NCI-H2227 (cell line): ENCODE data around the gene KDM4D.
"Not testable (repeated sequence)": the region's sequence is repeated elsewhere in the genome, so short reads cannot be mapped to it uniquely, and the experiment has no call there.

ENCODE experiments used
- DNase-seq: peaks from one replicate; lab custom pipeline; 2025; ENCODE audit not compliant: unreplicated experiment; lab: John Stamatoyannopoulos, UW

The KDM4D gene

DNA sequence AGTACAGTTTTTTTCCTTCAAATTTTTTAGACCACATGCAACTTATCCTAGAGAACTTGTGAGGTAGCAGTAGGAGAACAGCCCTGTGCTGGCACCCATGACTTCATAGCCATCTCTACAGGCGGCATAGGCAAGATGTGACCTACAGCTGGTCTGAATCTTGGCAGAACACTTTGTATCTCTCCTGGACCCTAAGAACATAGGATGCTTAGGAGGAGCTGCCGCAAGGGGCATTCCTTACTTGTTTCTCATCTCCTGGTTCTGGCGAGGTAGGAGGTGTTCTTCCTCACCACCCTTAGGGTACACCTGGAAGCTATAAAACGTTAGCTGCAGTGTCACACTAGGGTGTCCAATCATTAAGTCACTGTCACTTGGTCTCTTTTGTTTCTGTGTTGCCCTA is 16.5 kb upstream of the KDM4D start:
- DNase-seq: no peak

DNA sequence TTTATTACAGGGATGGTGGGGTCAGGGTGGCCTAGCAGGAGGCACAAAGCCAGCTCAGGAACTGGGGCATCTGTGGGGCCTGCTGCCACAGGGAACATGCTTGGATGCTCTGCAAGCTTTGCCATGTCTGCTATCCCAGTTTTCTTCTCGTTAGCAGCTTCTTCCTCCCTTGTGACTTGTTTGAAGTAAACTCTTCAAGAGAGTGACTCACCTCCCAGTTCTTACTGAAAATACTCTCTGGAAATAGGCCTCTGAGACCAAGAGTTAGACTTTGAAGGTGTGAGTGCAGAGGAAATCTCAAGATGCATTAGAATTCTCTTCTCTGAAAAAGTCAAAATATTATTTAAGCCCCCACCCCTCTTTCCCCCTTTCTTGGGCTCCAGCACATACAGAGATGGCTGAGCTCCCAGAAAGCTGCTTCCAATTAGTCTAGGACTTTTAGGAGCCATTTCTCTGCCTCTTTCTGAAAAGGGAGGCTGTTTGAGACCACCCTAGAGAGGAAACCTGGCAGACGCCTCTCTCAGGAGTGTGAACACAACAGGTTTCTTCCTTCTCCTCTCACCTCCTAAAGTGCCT is 15.3 kb upstream of the KDM4D start:
- DNase-seq: no peak

DNA sequence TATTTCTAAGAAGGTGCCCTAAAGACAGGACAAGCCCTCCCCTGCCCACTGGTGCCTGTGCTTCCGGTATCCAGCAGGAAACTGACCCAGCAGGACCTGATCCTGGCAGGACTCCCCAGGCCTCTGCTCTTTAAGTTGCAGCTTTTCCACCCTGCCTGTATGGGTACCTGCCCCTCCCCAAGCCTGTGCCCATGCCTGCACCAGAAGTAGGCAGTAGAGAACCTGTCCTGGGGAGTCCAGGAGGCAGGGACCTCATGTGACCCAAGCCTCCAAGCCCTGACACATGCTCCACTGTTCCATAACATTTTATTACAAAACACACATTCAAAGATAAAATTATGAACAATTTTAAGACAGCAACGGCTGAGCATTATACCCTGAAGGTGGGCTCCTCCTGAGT is 14.3 kb upstream of the KDM4D start:
- DNase-seq: no peak

DNA sequence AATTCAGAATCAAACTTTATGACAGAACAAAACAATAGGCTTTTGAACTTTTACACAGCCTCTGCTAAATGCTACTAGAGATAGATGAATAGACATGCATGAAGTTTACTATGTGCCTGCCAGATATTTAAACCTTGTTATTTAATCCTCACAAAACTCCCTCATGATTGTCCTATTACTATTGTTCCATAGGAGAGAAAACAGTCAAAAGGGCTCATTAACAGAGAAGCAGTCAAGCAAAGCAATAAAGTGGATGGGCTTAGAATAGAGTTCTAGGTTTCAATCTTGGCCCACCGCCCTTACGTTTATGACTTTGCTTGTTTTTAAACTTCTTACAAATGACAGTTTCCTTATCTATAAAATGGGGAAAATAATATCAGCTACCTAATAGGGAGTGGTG is 13.0 kb upstream of the KDM4D start:
- DNase-seq: no peak

DNA sequence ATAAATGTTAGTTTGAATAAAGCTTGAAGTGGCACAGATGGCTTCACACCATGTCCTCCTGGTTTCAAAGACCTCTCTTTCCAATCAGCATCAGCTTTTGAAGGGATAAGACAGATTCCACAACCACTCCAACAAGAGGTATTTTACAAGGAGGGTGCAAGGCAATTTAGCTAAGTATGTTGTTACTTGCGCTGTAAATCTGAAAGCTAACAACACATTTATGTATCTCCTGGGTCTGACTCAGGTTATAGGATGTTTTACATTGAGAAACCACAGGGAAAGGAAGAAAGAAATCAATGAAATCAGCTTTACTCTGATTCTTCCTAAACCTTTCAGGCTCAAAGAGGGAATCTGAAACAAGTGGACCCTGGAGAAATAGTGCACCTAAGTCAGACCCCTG is 12.3 kb upstream of the KDM4D start:
- no peak for DNase-seq

DNA sequence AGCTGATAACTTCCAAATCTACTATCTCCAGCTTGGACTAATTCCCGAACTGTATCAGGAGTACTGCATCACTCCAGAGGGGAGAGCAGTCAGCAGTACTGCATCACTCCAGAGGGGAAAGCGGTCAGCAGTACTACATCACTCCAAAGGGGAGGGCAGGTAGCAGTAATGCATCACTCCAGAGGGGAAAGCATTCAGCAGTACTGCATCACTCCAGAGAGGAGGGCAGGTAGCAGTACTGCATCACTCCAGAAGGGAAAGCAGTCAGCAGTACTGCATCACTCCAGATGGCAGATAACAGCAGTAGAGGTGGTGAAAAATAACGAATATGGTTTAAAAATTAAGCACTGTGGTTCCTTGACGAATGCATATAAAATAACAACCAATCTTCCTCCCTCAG is 8.6 kb upstream of the KDM4D start:
- no peak for DNase-seq

DNA sequence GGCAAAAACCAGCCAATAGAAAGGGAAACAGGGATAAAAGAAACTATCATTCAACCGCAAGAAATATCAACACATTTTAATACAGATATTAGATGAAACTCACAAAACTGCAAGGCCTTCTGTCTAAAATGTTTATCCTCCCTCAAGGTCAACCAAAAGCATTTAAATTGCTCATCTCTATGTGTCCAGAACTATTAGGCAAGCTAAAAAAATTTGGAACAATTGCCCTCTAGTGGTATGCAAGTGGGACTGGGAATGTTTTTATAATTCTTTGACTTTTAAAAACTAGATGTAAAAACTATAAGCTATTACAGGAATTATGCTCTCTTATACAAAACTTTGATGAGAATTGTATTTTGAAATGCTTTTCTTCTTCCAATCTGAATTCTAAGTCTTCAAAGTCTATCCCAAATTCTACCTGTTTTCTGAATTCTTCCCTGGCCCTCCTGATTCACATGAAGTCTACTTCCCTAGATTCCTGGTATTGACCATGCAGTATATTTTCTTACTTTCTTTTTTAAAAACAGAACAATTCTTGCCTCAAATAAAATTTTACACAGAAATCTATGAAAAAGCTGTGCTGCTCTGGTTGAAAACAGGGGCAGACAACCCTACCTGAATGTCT is 5.1 kb upstream of the KDM4D start:
- DNase-seq: peak; percentile 7

DNA sequence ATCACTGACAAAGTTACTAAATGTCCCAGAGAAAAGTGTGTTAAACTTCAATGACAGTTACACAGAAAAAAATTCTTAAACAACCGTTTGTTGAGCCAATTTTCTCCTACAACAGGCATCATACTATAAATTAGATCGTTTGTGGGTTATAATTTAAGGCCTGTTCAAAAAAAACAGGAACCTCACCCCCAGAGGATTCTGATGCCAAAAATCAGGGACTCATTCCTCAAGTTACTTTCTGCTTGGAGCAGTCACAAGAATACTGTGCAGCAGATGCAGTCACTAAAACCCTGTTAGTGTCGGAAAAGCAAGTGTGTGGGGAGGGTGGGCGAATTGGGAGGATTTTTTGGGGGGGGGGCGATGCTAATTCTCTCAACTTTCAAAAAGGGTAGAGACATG is 810 bp upstream of the KDM4D start:
- no peak for DNase-seq

DNA sequence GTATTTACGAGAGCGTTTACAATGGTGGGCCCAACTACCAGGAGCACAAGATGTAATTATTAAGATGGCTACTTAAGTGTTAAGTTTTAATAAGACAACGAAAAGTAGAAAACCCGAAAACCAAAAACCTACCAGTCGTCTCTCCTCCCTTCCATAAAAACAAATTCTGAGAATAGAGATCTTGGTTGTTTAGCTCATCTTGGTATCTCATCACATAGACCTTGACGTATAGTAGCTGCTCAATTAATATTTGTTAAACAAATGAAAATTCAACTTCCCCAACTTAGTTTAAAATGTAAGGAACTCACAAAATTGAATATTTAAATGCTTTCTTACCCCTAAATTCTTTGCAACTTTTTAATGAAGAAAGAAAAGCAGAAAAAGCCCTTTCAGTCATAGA is 669 bp downstream of the KDM4D start:
- no peak for DNase-seq

DNA sequence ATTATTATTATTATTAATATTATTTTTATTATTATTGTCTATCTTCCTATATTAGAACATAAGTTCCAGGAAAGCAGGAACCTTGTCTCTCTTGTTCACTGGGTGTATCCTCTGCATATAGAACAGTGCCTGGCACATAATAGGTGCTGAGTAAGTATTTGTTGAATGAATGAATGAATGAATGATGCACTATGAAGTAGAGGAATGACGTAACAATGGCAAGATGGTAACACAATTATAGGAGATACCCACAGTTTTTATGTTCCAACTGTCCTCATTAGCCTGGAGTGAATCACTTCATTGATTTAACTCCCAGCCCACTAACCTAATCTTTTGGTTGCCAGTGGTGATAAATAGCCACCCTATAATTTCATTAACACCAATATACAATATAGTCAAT is 2.1 kb downstream of the KDM4D start:
- no peak for DNase-seq

DNA sequence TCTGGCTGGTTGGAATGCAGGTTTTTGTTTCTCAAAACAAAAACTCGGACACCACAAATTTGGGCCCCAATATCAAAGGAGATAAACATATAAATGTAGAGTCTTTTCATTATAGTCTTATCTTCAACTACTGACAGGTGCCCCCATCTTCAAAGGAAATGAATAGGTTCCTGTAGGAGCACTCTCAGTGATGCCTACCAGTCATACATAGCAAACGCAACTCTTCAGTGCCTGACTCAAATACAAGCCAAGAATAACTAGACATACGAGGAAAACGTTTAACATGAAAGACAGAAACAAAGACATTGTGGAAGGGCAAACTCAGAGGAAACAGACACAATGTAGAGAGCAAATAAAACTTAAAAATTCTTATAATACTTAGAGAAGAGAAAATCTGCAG is 13.9 kb downstream of the KDM4D start:
- DNase-seq: no peak

DNA sequence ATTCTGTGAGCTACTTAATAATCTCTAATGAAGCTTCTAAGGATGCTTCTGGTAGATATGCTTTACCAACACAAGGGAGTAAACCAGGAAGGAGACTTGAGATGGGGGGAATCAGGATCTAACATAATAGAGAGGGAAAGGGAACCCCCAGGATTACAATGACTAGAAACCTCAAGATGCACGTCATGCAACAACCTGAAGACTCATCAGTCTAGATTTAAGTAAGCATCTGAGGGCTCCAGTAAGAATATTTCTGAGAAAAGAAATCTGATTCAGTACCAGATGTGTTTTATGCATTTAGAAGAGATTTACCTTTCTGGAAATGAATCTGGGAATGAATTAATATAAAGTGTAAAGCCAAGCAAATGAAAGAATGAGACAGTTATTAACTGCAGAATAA is 15.2 kb downstream of the KDM4D start:
- no peak for DNase-seq

DNA sequence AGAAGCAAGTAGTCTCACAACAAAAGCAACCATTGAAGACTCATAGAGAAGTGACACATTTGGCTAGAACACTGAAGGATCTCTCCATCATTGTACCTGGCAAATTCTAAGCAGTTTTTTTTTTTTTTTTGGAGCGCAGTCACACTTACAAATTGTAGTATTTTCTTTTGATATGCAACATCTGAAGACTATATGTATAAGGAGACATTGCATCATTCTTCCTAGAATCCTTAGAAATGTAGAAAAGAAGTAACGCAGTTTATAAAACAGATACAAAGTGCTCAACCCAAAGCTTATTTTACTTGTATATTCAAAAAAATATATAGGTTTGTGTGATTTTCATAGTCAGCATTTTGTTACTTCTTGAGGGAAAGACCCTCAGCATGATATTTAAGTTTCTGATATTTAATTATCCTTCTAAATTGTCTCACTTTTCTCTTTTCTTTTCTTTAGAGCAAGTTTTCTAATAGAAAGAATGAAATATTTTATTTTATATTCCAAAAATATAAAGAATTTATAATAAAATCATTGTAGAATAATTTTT is 20.0 kb downstream of the KDM4D start:
- DNase-seq: no peak

DNA sequence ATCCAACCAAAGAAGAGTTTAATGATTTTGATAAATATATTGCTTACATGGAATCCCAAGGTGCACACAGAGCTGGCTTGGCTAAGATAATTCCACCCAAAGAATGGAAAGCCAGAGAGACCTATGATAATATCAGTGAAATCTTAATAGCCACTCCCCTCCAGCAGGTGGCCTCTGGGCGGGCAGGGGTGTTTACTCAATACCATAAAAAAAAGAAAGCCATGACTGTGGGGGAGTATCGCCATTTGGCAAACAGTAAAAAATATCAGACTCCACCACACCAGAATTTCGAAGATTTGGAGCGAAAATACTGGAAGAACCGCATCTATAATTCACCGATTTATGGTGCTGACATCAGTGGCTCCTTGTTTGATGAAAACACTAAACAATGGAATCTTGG is 23.9 kb downstream of the KDM4D start:
- DNase-seq: no peak

DNA sequence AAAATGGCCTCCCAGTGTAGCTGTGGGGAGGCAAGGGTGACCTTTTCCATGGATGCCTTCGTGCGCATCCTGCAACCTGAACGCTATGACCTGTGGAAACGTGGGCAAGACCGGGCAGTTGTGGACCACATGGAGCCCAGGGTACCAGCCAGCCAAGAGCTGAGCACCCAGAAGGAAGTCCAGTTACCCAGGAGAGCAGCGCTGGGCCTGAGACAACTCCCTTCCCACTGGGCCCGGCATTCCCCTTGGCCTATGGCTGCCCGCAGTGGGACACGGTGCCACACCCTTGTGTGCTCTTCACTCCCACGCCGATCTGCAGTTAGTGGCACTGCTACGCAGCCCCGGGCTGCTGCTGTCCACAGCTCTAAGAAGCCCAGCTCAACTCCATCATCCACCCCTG is 24.8 kb downstream of the KDM4D start:
- no peak for DNase-seq

DNA sequence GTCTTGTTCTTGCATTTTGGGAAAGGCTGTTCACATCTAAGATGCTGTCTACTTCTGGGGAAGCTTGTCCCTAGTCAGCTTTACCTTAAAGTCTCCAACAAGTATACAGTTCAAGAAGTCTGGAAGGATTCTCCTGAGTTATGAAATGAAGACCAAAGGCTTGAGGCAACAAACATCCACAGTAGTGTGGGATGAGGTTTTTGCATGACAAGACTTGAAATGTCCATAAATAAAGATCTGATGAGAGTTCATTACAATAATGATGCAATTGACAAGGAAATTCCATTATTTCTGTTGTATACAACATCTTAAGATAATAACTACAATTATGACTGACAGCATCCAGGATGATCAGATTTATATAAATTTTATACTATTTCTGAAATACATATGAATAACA is 30.2 kb downstream of the KDM4D start:
- DNase-seq: no peak

DNA sequence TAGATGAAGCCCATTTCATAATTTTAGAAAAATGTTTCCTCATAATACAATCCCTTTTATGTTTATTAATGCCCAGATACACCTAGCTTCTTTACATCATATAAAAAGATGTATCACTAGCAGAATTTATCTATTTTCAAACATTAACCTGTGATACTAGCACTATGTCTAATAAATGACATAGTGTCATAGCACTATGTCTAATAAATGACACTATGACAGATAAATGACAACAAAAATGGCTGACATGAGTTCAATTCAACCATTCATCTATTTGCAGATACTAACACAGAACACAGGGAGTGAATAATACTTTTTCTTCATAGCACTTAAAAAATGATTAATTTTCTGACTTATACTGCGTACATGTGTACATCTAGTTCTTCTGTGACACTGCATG is 32.1 kb downstream of the KDM4D start:
- DNase-seq: no peak

DNA sequence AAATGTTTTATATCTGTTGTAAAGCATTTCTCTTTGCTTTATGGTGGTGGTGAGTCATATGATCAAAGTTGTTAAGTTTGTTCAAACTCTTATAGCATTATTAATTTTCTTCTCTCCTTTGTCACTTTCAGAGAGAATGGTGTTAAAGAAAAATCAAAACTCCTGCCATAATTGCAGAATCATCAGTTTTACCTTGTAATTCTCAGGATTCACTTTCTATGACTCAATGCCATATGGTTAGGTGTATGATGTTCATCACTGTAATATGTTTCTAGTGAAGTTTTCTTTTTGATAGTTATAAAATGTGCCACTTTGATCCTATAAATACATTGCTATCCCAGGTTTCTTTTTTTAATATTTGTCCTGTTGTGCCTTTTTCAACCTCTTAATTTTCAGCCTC is 37.9 kb downstream of the KDM4D start:
- no peak for DNase-seq

DNA sequence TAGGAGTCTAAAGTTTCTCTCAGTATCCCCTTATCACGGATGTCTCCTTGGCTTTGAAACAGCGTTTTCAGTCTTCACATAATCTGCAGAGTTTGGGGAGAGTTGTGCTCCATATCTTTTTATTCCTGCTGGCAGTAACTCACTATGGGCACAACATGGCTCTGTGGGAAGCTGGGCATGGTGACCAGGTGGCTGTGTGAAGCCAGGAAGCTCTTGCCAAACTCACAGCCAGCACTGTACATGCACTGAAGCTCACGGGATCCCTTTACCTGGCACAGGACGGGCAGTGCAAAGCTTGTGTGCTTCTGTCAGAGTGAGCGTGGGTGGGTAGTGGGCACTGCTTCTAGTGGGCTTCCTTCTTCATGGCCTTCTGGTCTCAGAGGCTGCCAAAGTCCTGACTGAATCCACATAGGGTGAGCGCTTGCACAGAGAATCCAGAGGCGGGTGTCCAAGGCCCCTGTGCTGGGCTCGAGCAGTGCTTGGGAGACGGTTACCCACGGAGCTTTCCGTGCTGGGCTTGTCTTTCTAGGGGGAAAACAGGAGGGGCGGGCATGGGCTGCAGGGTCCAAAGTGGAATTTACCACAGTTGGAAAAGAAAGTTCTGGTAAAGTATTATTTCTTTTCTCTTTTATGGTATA is 40.8 kb downstream of the KDM4D start:
- no peak for DNase-seq

DNA sequence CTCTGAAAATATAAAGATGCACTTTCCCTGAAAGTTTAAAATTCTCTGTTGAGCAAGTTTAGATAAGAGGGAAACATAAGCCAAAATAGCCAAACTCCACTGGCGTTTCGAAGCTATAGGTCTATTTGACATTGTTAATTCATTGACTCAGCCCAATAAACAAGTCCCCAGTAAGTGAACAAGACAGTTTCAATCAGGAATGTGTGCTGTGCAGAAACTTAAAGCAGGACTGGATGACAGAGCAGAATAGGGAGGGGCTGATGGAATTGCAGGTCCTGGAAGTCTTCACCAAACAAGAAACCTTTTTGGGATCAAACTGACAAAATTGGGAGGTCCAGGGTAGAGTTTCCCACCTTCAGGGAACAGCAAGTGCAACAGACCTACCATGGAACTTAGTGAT is 42.6 kb downstream of the KDM4D start:
- no peak for DNase-seq

DNA sequence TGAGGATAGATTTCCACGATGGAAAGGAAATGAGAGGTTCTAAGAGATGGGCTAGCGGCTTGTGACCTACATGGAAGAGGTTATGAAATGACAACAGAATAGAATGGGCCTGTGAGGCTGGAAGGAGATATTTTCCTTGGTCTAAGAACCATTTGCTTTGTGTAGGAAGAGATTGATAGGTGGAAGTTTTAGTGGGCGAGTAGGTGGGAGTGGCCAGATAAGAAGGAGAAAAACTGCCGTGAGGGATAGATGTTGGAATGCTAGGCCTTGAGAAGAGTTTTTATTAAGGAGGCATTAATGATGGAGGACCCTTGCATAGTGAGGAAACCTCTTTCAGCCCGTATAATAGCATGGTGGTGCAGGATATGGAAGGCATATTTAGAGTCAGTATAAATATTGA is 48.0 kb downstream of the KDM4D start:
- DNase-seq: not testable (repeated sequence)

DNA sequence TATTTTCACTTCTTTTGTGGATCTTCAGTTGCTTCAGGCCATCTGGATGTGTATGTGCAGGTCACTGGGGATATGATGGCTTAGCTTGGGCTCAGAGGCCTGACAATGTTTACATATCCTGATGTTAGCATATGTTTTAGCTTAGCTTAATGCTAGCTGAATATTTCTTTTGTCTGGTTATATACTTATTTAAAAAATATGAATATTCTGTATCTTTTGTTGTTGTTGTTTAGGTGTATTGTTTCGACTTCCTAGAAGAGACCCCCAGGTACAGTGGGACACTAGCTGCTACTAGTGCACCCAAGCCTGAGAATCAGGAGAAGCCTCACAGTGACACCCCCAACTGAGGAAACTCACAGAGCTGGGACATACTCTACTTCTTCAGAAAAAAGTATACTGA is 51.4 kb downstream of the KDM4D start, which contains the start of gene KDM4E:
TSS of gene KDM4E (plus strand) at position 301 of the 400 bp plus-strand sequence. CDS start 300 bp downstream, outside the sequence.
- DNase-seq: no peak

DNA sequence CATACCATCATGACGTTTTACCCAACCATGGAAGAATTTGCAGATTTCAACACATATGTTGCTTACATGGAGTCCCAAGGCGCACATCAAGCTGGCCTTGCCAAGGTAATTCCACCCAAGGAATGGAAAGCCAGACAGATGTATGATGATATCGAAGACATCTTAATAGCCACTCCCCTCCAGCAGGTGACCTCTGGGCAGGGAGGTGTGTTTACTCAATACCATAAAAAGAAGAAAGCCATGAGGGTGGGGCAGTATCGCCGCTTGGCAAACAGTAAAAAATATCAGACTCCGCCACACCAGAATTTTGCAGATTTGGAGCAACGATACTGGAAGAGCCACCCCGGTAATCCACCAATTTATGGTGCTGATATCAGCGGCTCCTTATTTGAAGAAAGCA is 52.1 kb downstream of the KDM4D start:
- not testable (repeated sequence) for DNase-seq
